Gastroesophageal sphincter (tissue), 3 donors: ENCODE measurements around the gene EPHB2.

ENCODE experiments used
- POLR2AphosphoS5 ChIP-seq: sonication (generic); formaldehyde crosslinking; IDR thresholded peaks from one replicate; pipeline ENCODE4 v1.6.1; 2017; ENCODE audit warnings: antibody characterized with exemption
- TF ChIP-seq, protein P1 (sequence below), 4 experiments: fragments of 200-600 bp in 2 of 4; fragments of 450-650 bp in 2 of 4; sonication (generic) in 1 of 4; IDR thresholded peaks; one replicate each; pipeline ENCODE4 v1.5.1; 2017 to 2019; ENCODE audit warnings: antibody characterized with exemption in 4 of 4, mild to moderate bottlenecking in 2 of 4, moderate library complexity in 2 of 4

DNA sequence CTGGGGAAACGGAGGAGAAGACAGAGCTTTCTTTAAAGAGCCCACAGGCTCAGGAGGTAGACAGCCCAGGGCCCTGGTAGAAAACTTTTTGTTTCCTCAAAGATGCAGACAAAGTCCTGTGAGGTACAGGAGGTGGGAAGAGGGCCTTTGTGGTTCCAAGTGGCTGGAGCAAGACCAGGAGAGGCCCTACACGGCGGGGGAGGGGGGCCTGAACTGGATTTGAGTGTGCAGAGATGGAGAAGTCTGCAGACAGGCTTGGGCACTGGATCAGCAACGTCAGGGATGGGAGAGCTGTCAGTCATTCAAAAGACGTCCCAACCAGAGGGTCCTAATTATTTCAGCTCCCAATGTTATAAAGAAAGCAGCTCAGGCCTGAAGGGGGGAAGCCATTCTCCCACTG, 126.2 kb downstream of the EPHB2 start:
- TF ChIP-seq, protein P1, sequence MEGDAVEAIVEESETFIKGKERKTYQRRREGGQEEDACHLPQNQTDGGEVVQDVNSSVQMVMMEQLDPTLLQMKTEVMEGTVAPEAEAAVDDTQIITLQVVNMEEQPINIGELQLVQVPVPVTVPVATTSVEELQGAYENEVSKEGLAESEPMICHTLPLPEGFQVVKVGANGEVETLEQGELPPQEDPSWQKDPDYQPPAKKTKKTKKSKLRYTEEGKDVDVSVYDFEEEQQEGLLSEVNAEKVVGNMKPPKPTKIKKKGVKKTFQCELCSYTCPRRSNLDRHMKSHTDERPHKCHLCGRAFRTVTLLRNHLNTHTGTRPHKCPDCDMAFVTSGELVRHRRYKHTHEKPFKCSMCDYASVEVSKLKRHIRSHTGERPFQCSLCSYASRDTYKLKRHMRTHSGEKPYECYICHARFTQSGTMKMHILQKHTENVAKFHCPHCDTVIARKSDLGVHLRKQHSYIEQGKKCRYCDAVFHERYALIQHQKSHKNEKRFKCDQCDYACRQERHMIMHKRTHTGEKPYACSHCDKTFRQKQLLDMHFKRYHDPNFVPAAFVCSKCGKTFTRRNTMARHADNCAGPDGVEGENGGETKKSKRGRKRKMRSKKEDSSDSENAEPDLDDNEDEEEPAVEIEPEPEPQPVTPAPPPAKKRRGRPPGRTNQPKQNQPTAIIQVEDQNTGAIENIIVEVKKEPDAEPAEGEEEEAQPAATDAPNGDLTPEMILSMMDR (IDR thresholded peaks at IDR 0.05) = no peak
- no peak for TF ChIP-seq POLR2AphosphoS5
